ENCODE data around the gene USP37.

USP37 gene

GRCh38 chr2:218406209-218406948 lies 161.8 kb downstream of the USP37 start:
- Histone ChIP-seq H3F3A (ENCODE audit: control insufficient read depth, insufficient read depth) (0 out of 2 replicates have a peak, but pooled peaks cover under 1% of the 10 kb centered on the region), H3K9me3 (ENCODE audit: control insufficient read depth, insufficient read depth, low read length) (no peaks in the 10 kb centered on the region)
- TF ChIP-seq CTCF (IDR thresholded peaks at IDR 0.05; ENCODE audit: low read depth, low read length, poor library complexity, severe bottlenecking) = peak; percentile 87
- TF ChIP-seq EZH2phosphoT487 (IDR thresholded peaks at IDR 0.05; ENCODE audit: borderline replicate concordance, low read length) = no peak

GRCh38 chr2:218405746-218406208 lies 162.4 kb downstream of the USP37 start:
- Histone ChIP-seq H3K4me3 (ENCODE audit: low read length) (peak overlapping the region; percentile 67), H3F3A (ENCODE audit: control insufficient read depth, insufficient read depth) (no peaks in the 10 kb centered on the region), H3K9me2 (replicated peaks; ENCODE audit: control insufficient read depth, low read length) (no peaks in the 10 kb centered on the region), H3K79me2 (ENCODE audit: control insufficient read depth, low read length) (peaks cover 26% of the 10 kb centered on the region), H3K27ac (ENCODE audit: low read depth, low read length) (peak overlapping the region; percentile 68), H3K4me1 (ENCODE audit: control insufficient read depth, low read length) (peaks cover 63% of the 10 kb centered on the region), H3K36me3 (ENCODE audit: control insufficient read depth, low read length) (peaks cover 46% of the 10 kb centered on the region), H4K20me1 (ENCODE audit: control insufficient read depth, insufficient read depth, low read depth, low read length) (no peaks in the 10 kb centered on the region), H3K9me3 (ENCODE audit: control insufficient read depth, insufficient read depth, low read length) (no peaks in the 10 kb centered on the region), H3K4me2 (ENCODE audit: low read length) (peak overlapping the region; percentile 91), H3K27me3 (ENCODE audit: control insufficient read depth, low read length) (no peaks in the 10 kb centered on the region)
- TF ChIP-seq EZH2phosphoT487 (IDR thresholded peaks at IDR 0.05; ENCODE audit: borderline replicate concordance, low read length) = no peak
- TF ChIP-seq CTCF (IDR thresholded peaks at IDR 0.05; ENCODE audit: low read depth, low read length, poor library complexity, severe bottlenecking) = no peak

More at GRCh38 chr2:218406209-218406948, 161.8 kb downstream of the USP37 start:
- peak overlapping the region; percentile 68 for H3K27ac ChIP-seq (ENCODE audit: low read depth, low read length)
- no peaks in the 10 kb centered on the region for H3K9me2 ChIP-seq (replicated peaks; ENCODE audit: control insufficient read depth, low read length)
- no peaks in the 10 kb centered on the region for H4K20me1 ChIP-seq (ENCODE audit: control insufficient read depth, insufficient read depth, low read depth, low read length)
- peak overlapping the region; percentile 91 for H3K4me2 ChIP-seq (ENCODE audit: low read length)
- no peaks in the 10 kb centered on the region for H3K27me3 ChIP-seq (ENCODE audit: control insufficient read depth, low read length)
- H3K36me3 ChIP-seq (ENCODE audit: control insufficient read depth, low read length) = peaks cover 42% of the 10 kb centered on the region
- peaks cover 57% of the 10 kb centered on the region for H3K4me1 ChIP-seq (ENCODE audit: control insufficient read depth, low read length)
- peaks cover 20% of the 10 kb centered on the region for H3K79me2 ChIP-seq (ENCODE audit: control insufficient read depth, low read length)
- peak overlapping the region; percentile 83 for H3K4me3 ChIP-seq (ENCODE audit: low read length)

GRCh38 chr2:218405086-218405745 lies 162.9 kb downstream of the USP37 start:
- Histone ChIP-seq H3K27me3 (ENCODE audit: control insufficient read depth, low read length) (no peaks in the 10 kb centered on the region), H3K4me2 (ENCODE audit: low read length) (peak overlapping the region; percentile 91), H3K9me2 (replicated peaks; ENCODE audit: control insufficient read depth, low read length) (no peaks in the 10 kb centered on the region), H3K4me3 (ENCODE audit: low read length) (peak overlapping the region; percentile 67), H3K36me3 (ENCODE audit: control insufficient read depth, low read length) (peaks cover 46% of the 10 kb centered on the region), H3K27ac (ENCODE audit: low read depth, low read length) (peak overlapping the region; percentile 68), H3K4me1 (ENCODE audit: control insufficient read depth, low read length) (peaks cover 63% of the 10 kb centered on the region), H4K20me1 (ENCODE audit: control insufficient read depth, insufficient read depth, low read depth, low read length) (no peaks in the 10 kb centered on the region), H3K9me3 (ENCODE audit: control insufficient read depth, insufficient read depth, low read length) (no peaks in the 10 kb centered on the region), H3F3A (ENCODE audit: control insufficient read depth, insufficient read depth) (no peaks in the 10 kb centered on the region), H3K79me2 (ENCODE audit: control insufficient read depth, low read length) (peaks cover 32% of the 10 kb centered on the region)
- TF ChIP-seq CTCF (IDR thresholded peaks at IDR 0.05; ENCODE audit: low read depth, low read length, poor library complexity, severe bottlenecking) = no peak
- TF ChIP-seq EZH2phosphoT487 (IDR thresholded peaks at IDR 0.05; ENCODE audit: borderline replicate concordance, low read length) = no peak

All from DOHH2 (cell line).